Mucosa of gallbladder (tissue), 1 donor: ENCODE measurements around the gene NDUFAF4. TPM values are rescaled to one million over a fixed set of nuclear protein-coding genes. Genes with fewer than 3 reads are reported as not detected.

ENCODE experiments used
- DNase-seq: peaks from one replicate; pipeline ENCODE4 v3.0.0-alpha.2; 2020; ENCODE audit warnings: low spot score
- total RNA-seq: library from RNA; stranded (reverse); gene quantifications from one replicate; pipeline ENCODE4 v1.2.1, GENCODE V29; 2021
- donor health status: DM: no; HTN: no; CAD: no.

NDUFAF4 gene
- total RNA-seq: 25.9 TPM

- DNase-seq: peak; percentile 96
Observed at GRCh38 chr6:96897396-96898240, at the start of gene NDUFAF4. Gene NDUFAF4, minus strand, starts transcription at chr6:96897891. Its CDS starts 90 bp downstream, at chr6:96897801.

- no peak for DNase-seq
Observed at GRCh38 chr6:96947055-96947454, 49.4 kb upstream of the NDUFAF4 start.

GRCh38 chr6:96943555-96944215, 46.0 kb upstream of the NDUFAF4 start:
- no peak for DNase-seq

- no peak for DNase-seq
Observed at GRCh38 chr6:96942676-96943075, 45.0 kb upstream of the NDUFAF4 start.

- no peak for DNase-seq
Observed at GRCh38 chr6:96940322-96940721, 42.6 kb upstream of the NDUFAF4 start.

GRCh38 chr6:96939007-96939805, 41.5 kb upstream of the NDUFAF4 start:
- DNase-seq: peak; percentile 27

- DNase-seq: no peak
Observed at GRCh38 chr6:96934087-96934486, 36.4 kb upstream of the NDUFAF4 start.

- no peak for DNase-seq
Observed at GRCh38 chr6:96931198-96931597, 33.5 kb upstream of the NDUFAF4 start.

- no peak for DNase-seq
Observed at GRCh38 chr6:96929741-96930140, 32.0 kb upstream of the NDUFAF4 start.

GRCh38 chr6:96927660-96928059, 30.0 kb upstream of the NDUFAF4 start:
- DNase-seq: no peak

- no peak for DNase-seq
Observed at GRCh38 chr6:96926425-96926824, 28.7 kb upstream of the NDUFAF4 start.

GRCh38 chr6:96925290-96925687, 27.6 kb upstream of the NDUFAF4 start:
- no peak for DNase-seq

- DNase-seq: no peak
Observed at GRCh38 chr6:96923871-96924493, 26.3 kb upstream of the NDUFAF4 start.

GRCh38 chr6:96923400-96923799, 25.7 kb upstream of the NDUFAF4 start:
- no peak for DNase-seq

- no peak for DNase-seq
Observed at GRCh38 chr6:96917098-96917497, 19.4 kb upstream of the NDUFAF4 start.

- no peak for DNase-seq
Observed at GRCh38 chr6:96913621-96914020, 15.9 kb upstream of the NDUFAF4 start.

GRCh38 chr6:96911751-96912150, 14.1 kb upstream of the NDUFAF4 start:
- DNase-seq: no peak

GRCh38 chr6:96911171-96911570, 13.5 kb upstream of the NDUFAF4 start:
- no peak for DNase-seq

- DNase-seq: peak; percentile 64
Observed at GRCh38 chr6:96909811-96910210, 12.1 kb upstream of the NDUFAF4 start.

GRCh38 chr6:96907498-96907897, 9.8 kb upstream of the NDUFAF4 start:
- DNase-seq: no peak

GRCh38 chr6:96900873-96901272, 3.2 kb upstream of the NDUFAF4 start:
- no peak for DNase-seq

GRCh38 chr6:96899451-96899998, 1.8 kb upstream of the NDUFAF4 start:
- DNase-seq: no peak
